SK-N-SH (cell line): Measurements from ENCODE around the gene SLC45A1. TPM values are rescaled to one million over a fixed set of nuclear protein-coding genes. Genes with fewer than 3 reads are reported as not detected.

Experiments used
- CTCF ChIA-PET: fragments of 300-600, 350-600 bp; formaldehyde crosslinking; extraction: SDS; loops from one replicate; lab custom pipeline; 2021; lab: Yijun Ruan, JAX
- POLR2A ChIA-PET: fragments of 350-600 bp; sonication (Branson Sonifier 250); formaldehyde crosslinking; extraction: SDS; loops from one replicate; lab custom pipeline; 2020; ENCODE audit warnings: antibody characterized with exemption, inconsistent platforms; lab: Yijun Ruan, JAX
- DNase-seq: peaks from one replicate; pipeline ENCODE4 v3.0.0; 2012
- H2AFZ ChIP-seq: fragments of 200-600 bp; sonication (generic); 2 replicates; pipeline ENCODE4 v1.8.1; 2016; ENCODE audit warnings: antibody characterized with exemption, mild to moderate bottlenecking, low read depth
- H3F3A ChIP-seq: fragments of 200-600 bp; sonication (generic); replicated peaks from 2 replicates; pipeline ENCODE3; 2016; ENCODE audit warnings: antibody characterized with exemption, mild to moderate bottlenecking; ENCODE audit not compliant: insufficient read depth
- H3K27ac ChIP-seq, 2 experiments: fragments of 200-500 bp in 1 of 2; fragments of 200-600 bp in 1 of 2; sonication (Bioruptor generic) in 1 of 2; sonication (generic), shearing (Covaris generic) in 1 of 2; 2 replicates each; pipeline versions ENCODE4 v1.5.1 to v1.6.1; 2014 to 2016; ENCODE audit warnings: low read depth in 2 of 2, inconsistent platforms in 1 of 2, low read length in 1 of 2, mild to moderate bottlenecking in 1 of 2, mixed read lengths in 1 of 2
- H3K27me3 ChIP-seq: fragments of 200-600 bp; sonication (generic), shearing (Covaris generic); 2 replicates; pipeline ENCODE4 v1.6.1; 2016; ENCODE audit warnings: mixed run types; ENCODE audit not compliant: insufficient read depth
- H3K36me3 ChIP-seq, 2 experiments: fragments of 200-500 bp in 1 of 2; fragments of 200-600 bp in 1 of 2; sonication (Bioruptor generic) in 1 of 2; sonication (generic) in 1 of 2; replicated peaks in 1 of 2; 2 replicates each; pipeline versions ENCODE3 to v1.5.1; 2014 to 2016; ENCODE audit warnings: low read length in 1 of 2, mild to moderate bottlenecking in 1 of 2; ENCODE audit not compliant: insufficient read depth in 2 of 2, control insufficient read depth in 1 of 2
- H3K4me1 ChIP-seq, 2 experiments: fragments of 200-500 bp in 1 of 2; fragments of 200-600 bp in 1 of 2; sonication (Bioruptor generic) in 1 of 2; sonication (generic), shearing (Covaris generic) in 1 of 2; 2 replicates each; pipeline versions ENCODE4 v1.5.1 to v1.6.1; 2014 to 2016; ENCODE audit warnings: low read depth in 1 of 2, low read length in 1 of 2, mixed run types in 1 of 2; ENCODE audit not compliant: insufficient read depth in 2 of 2, control insufficient read depth in 1 of 2
- H3K4me2 ChIP-seq: fragments of 200-600 bp; sonication (generic), shearing (Covaris generic); 2 replicates; pipeline ENCODE4 v1.6.1; 2017; ENCODE audit warnings: mixed run types
- H3K4me3 ChIP-seq, 2 experiments: fragments of 200-500 bp in 1 of 2; fragments of 200-600 bp in 1 of 2; sonication (Bioruptor generic) in 1 of 2; sonication (generic), shearing (Covaris generic) in 1 of 2; 2 replicates each; pipeline versions ENCODE4 v1.5.1 to v1.8.1; 2014 to 2016; ENCODE audit warnings: low read depth in 2 of 2, inconsistent platforms in 1 of 2, low read length in 1 of 2, mild to moderate bottlenecking in 1 of 2, mixed read lengths in 1 of 2, moderate library complexity in 1 of 2
- H3K79me2 ChIP-seq: fragments of 200-600 bp; sonication (generic); 2 replicates; pipeline ENCODE4 v1.8.1; 2017; ENCODE audit warnings: mild to moderate bottlenecking; ENCODE audit not compliant: insufficient read depth
- H3K9ac ChIP-seq: fragments of 200-600 bp; sonication (generic); 2 replicates; pipeline ENCODE4 v1.6.1; 2017; ENCODE audit warnings: mixed run types
- H3K9me2 ChIP-seq: fragments of 200-600 bp; sonication (generic); 2 replicates; pipeline ENCODE4 v1.6.1; 2017; ENCODE audit warnings: mixed run types
- H3K9me3 ChIP-seq: fragments of 200-600 bp; sonication (generic); 2 replicates; pipeline ENCODE4 v1.6.1; 2017; ENCODE audit warnings: mixed run types, mild to moderate bottlenecking, moderate library complexity
- H4K20me1 ChIP-seq: fragments of 200-600 bp; sonication (generic); 2 replicates; pipeline ENCODE4 v1.6.1; 2017; ENCODE audit warnings: mild to moderate bottlenecking, mixed run types; ENCODE audit not compliant: insufficient read depth
- ELF1 ChIP-seq: IDR thresholded peaks from 2 replicates; pipeline ENCODE4 v1.4.0; 2012
- FOSL2 ChIP-seq: IDR thresholded peaks from 2 replicates; pipeline ENCODE4 v1.4.0; 2012; ENCODE audit warnings: low read depth, mild to moderate bottlenecking, moderate library complexity, borderline replicate concordance
- FOXM1 ChIP-seq: IDR thresholded peaks from 2 replicates; pipeline ENCODE4 v1.4.0; 2012; ENCODE audit warnings: low read depth, mild to moderate bottlenecking
- WGBS: methylation state at CpG from one replicate; pipeline ENCODE4 v1.1.6; 2017; ENCODE audit warnings: low lambda C conversion rate; 5-methylcytosine and 5-hydroxymethylcytosine counted together
- polyA plus RNA-seq, 3 experiments: library from polyadenylated mRNA; depleted of rRNA; stranded (reverse); fragments of >200 nt; gene quantifications; 2 replicates each; pipeline ENCODE4 v1.2.3, GENCODE V29; 2012
- TF ChIP-seq, protein P1 (sequence below): IDR thresholded peaks from 2 replicates; pipeline ENCODE4 v1.4.0; 2012; ENCODE audit warnings: low read depth
- TF ChIP-seq, protein P2 (sequence below): IDR thresholded peaks from 2 replicates; pipeline ENCODE4; 2012
- TF ChIP-seq, protein P3 (sequence below): IDR thresholded peaks from 2 replicates; pipeline ENCODE4 v1.6.1; 2012; ENCODE audit warnings: mild to moderate bottlenecking, low read depth, low read length, moderate library complexity

Gene SLC45A1
- polyA plus RNA-seq, 1 of the 3 experiments (the other 2 are of a cell fraction): 2.5 TPM

DNA sequence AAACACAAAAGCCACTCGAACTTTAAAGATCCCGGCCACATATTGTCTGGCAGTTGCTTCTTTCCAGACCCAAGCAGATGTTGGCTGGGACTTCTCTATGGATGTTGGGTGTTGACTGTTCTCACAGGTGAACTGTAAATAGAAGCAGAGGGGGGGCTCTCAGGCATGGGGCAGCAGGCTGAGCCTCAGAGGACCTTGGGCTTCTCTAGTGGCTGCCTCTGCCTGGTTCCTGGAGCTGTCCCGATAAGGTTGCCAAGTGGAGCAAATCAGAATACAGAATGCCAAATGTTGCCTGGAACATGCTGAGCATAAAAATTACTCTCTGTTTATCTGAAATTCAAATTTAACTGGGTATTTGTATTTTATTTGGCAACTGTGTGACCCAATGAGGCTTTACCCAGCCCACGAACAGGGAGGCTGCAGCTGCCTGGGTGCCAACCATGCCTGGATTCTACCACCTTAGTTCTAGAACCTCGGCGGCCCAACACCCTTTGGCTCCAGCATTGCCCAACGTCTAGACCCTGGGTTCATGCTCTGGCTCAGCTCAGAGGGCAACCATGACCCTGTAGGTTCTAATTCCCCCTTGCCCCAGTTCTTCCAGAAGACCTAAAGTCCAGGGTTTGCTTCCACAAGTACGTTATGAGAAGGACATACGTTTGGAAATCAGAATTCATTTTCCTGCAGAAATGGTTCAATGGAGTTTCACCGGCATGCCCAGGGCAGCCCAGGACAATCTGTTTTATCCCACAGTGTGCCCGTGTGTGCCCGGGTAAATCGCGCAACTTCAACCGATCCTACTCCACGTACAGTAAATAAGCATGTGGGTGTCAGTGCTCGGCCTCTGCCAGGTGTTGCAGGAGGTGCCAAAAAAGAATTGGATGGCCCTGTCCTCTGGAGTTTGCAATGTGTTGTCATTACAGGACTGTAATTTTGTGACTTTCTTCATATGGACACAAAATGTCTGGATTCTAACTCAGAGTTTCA is 5.4 kb upstream of the SLC45A1 start:
- H3K9me2 ChIP-seq: no peaks in the 10 kb centered on the region
- WGBS: 89% methylated on average over 17 of the region's 17 CpGs
- no peaks in the 10 kb centered on the region for H3K9me3 ChIP-seq
- no peak for DNase-seq
- no peak overlapping the region for H3K4me3 ChIP-seq
- H2AFZ ChIP-seq: no peak overlapping the region
- H3K27ac ChIP-seq: no peak overlapping the region
- ChIA-PET CTCF (interaction anchor here (0.6 to 9.6 kb wide), 6 partner anchors 10 to 337 kb away, joined by 3 to 293 read pairs (median 25); no protein-coding TSS in a partner anchor), POLR2A (no interaction called here)
- H3K79me2 ChIP-seq: no peaks in the 10 kb centered on the region
- H3K36me3 ChIP-seq: no peaks in the 10 kb centered on the region
- no peak overlapping the region for H3K9ac ChIP-seq
- H3K4me2 ChIP-seq: no peak overlapping the region
- H3K27me3 ChIP-seq: no peaks in the 10 kb centered on the region
- no peaks in the 10 kb centered on the region for H4K20me1 ChIP-seq
- peaks cover 0 to under 1% of the 10 kb centered on the region in 2 experiments; a peak in 1 of 4 replicates for H3K4me1 ChIP-seq
- TF ChIP-seq, protein P1, sequence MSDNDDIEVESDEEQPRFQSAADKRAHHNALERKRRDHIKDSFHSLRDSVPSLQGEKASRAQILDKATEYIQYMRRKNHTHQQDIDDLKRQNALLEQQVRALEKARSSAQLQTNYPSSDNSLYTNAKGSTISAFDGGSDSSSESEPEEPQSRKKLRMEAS: no peak
- TF ChIP-seq, all 33 proteins: peak for 0
- H3F3A ChIP-seq: no peaks in the 10 kb centered on the region

DNA sequence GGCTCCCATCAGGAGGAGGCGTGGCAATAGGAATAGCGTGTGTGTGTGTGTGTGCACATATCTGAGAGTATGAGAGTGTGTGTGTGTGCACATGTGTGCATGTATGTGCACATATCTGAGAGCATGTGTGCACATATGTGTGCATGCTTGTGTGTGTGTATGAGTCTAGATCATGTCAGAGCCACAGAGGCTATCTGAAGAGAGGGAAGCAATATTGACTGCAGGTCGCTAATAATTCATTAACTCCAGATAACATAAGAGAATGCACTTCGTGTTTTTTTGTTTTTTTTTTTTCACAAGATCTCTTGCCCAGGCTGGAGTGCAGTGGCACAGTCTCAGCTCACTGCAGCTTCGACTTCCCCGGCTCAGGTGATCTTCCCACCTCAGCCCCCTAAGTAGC is 4.7 kb upstream of the SLC45A1 start:
- no peak for DNase-seq
- ChIA-PET CTCF (interaction anchor here (1.5 to 9.6 kb wide), 7 partner anchors 11 to 341 kb away, joined by 3 to 293 read pairs (median 43); partner anchors contain the start of gene ERRFI1), POLR2A (no interaction called here)
- Histone ChIP-seq H3K9ac (no peak overlapping the region), H3K9me2 (no peaks in the 10 kb centered on the region), H3F3A (no peaks in the 10 kb centered on the region), H3K9me3 (no peaks in the 10 kb centered on the region), H3K4me3 (no peak overlapping the region), H3K4me1 (peaks cover 0 to 4% of the 10 kb centered on the region in 2 experiments; a peak in 1 of 4 replicates), H3K27me3 (no peaks in the 10 kb centered on the region), H3K79me2 (no peaks in the 10 kb centered on the region), H4K20me1 (no peaks in the 10 kb centered on the region), H2AFZ (no peak overlapping the region), H3K4me2 (no peak overlapping the region), H3K27ac (no peak overlapping the region), H3K36me3 (no peaks in the 10 kb centered on the region)
- 96% methylated on average over 6 of the region's 6 CpGs for WGBS
- TF ChIP-seq, protein P2, sequence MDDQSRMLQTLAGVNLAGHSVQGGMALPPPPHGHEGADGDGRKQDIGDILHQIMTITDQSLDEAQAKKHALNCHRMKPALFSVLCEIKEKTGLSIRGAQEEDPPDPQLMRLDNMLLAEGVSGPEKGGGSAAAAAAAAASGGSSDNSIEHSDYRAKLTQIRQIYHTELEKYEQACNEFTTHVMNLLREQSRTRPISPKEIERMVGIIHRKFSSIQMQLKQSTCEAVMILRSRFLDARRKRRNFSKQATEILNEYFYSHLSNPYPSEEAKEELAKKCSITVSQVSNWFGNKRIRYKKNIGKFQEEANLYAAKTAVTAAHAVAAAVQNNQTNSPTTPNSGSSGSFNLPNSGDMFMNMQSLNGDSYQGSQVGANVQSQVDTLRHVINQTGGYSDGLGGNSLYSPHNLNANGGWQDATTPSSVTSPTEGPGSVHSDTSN: no peak
- TF ChIP-seq, protein P3, sequence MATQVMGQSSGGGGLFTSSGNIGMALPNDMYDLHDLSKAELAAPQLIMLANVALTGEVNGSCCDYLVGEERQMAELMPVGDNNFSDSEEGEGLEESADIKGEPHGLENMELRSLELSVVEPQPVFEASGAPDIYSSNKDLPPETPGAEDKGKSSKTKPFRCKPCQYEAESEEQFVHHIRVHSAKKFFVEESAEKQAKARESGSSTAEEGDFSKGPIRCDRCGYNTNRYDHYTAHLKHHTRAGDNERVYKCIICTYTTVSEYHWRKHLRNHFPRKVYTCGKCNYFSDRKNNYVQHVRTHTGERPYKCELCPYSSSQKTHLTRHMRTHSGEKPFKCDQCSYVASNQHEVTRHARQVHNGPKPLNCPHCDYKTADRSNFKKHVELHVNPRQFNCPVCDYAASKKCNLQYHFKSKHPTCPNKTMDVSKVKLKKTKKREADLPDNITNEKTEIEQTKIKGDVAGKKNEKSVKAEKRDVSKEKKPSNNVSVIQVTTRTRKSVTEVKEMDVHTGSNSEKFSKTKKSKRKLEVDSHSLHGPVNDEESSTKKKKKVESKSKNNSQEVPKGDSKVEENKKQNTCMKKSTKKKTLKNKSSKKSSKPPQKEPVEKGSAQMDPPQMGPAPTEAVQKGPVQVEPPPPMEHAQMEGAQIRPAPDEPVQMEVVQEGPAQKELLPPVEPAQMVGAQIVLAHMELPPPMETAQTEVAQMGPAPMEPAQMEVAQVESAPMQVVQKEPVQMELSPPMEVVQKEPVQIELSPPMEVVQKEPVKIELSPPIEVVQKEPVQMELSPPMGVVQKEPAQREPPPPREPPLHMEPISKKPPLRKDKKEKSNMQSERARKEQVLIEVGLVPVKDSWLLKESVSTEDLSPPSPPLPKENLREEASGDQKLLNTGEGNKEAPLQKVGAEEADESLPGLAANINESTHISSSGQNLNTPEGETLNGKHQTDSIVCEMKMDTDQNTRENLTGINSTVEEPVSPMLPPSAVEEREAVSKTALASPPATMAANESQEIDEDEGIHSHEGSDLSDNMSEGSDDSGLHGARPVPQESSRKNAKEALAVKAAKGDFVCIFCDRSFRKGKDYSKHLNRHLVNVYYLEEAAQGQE: no peak
- no peak for TF ChIP-seq ELF1
- TF ChIP-seq FOXM1: no peak
- TF ChIP-seq FOSL2: no peak
